WTC11 (cell line): ENCODE measurements around the gene HFE. TPM values are rescaled to one million over a fixed set of nuclear protein-coding genes. Genes with fewer than 3 reads are reported as not detected.
A peak's percentile ranks its signal among the peaks of the same experiment; 100 is the strongest.

Experiments
- ATAC-seq: fragments of 200-7000 bp; cut with Tn5 transposase; 2 replicates; pipeline ENCODE4 v1.10.0; 2021; ENCODE audit warnings: mild to moderate bottlenecking, moderate library complexity
- CTCF ChIA-PET: fragments of 300-600 bp; sonication (Branson Sonifier 250); formaldehyde crosslinking; loops from one replicate; lab custom pipeline; 2021; ENCODE audit warnings: antibody characterized with exemption; lab: Charles Lee
- POLR2A ChIA-PET: fragments of 350-600 bp; sonication (Branson Sonifier 250); formaldehyde crosslinking; loops from one replicate; lab custom pipeline; 2021; ENCODE audit warnings: antibody characterized with exemption; lab: Charles Lee
- DNase-seq: peaks from one replicate; pipeline ENCODE4 v3.0.0; 2021; ENCODE audit warnings: low spot score
- H3K27ac Mint-ChIP-seq: 2 replicates; pipeline ENCODE4 v1.8.0; 2021; ENCODE audit warnings: mixed read lengths
- H3K27me3 Mint-ChIP-seq: 2 replicates; pipeline ENCODE4 v1.8.0; 2021; ENCODE audit warnings: low read depth, mild to moderate bottlenecking, moderate library complexity, mixed read lengths
- H3K36me3 Mint-ChIP-seq: 2 replicates; pipeline ENCODE4 v1.8.0; 2021; ENCODE audit warnings: mixed read lengths
- H3K4me1 Mint-ChIP-seq: 2 replicates; pipeline ENCODE4 v1.8.0; 2022; ENCODE audit warnings: mixed read lengths
- H3K4me3 Mint-ChIP-seq: 2 replicates; pipeline ENCODE4 v1.8.0; 2021; ENCODE audit warnings: mild to moderate bottlenecking, moderate library complexity, mixed read lengths
- H3K9me3 Mint-ChIP-seq: 2 replicates; pipeline ENCODE4 v1.8.0; 2021; ENCODE audit warnings: mixed read lengths
- ATF1 ChIP-seq: sonication (generic); formaldehyde crosslinking; IDR thresholded peaks from 2 replicates; pipeline ENCODE4 v1.8.1; 2023; ENCODE audit warnings: mild to moderate bottlenecking, moderate library complexity, missing genetic modification reagents
- ELF4 ChIP-seq: sonication (generic); formaldehyde crosslinking; IDR thresholded peaks from 2 replicates; pipeline ENCODE4 v1.8.1; 2022; ENCODE audit warnings: low read depth, mild to moderate bottlenecking, moderate library complexity, missing genetic modification reagents
- HMGA2 ChIP-seq: fragments of 250-450 bp; sonication (Bioruptor Pico); IDR thresholded peaks from 2 replicates; pipeline ENCODE4 v1.4.0; 2021; ENCODE audit warnings: mild to moderate bottlenecking, moderate library complexity
- NR2C2 ChIP-seq: sonication (generic); formaldehyde crosslinking; IDR thresholded peaks from 2 replicates; pipeline ENCODE4 v1.8.0; 2022; ENCODE audit warnings: mild to moderate bottlenecking, missing genetic modification reagents
- NR3C1 ChIP-seq: sonication (generic); formaldehyde crosslinking; conservative IDR thresholded peaks from 2 replicates; pipeline ENCODE4 v1.8.1; 2023; ENCODE audit warnings: low read depth, mild to moderate bottlenecking, missing genetic modification reagents
- TEAD4 ChIP-seq: sonication (generic); formaldehyde crosslinking; IDR thresholded peaks from 2 replicates; pipeline ENCODE4 v1.8.0; 2022; ENCODE audit warnings: mild to moderate bottlenecking, missing genetic modification reagents
- ZNF263 ChIP-seq: sonication (generic); formaldehyde crosslinking; IDR thresholded peaks from 2 replicates; pipeline ENCODE4 v1.8.1; 2022; ENCODE audit warnings: low read depth, mild to moderate bottlenecking, moderate library complexity, missing genetic modification reagents
- total RNA-seq: library from RNA; stranded (reverse); gene quantifications from 3 replicates; pipeline ENCODE4 v1.2.3, GENCODE V29; 2021
- TF ChIP-seq, protein P1 (sequence below): sonication (generic); formaldehyde crosslinking; IDR thresholded peaks from 2 replicates; pipeline ENCODE4 v1.8.0; 2022; ENCODE audit warnings: mild to moderate bottlenecking, missing genetic modification reagents
- TF ChIP-seq, protein P2 (sequence below): sonication (generic); formaldehyde crosslinking; IDR thresholded peaks from 2 replicates; pipeline ENCODE4 v1.8.0; 2023; ENCODE audit warnings: missing genetic modification reagents, mild to moderate bottlenecking, borderline replicate concordance
- TF ChIP-seq, protein P3 (sequence below): fragments of 200-600 bp; IDR thresholded peaks from 2 replicates; pipeline ENCODE4 v1.8.0; 2022; ENCODE audit warnings: antibody characterized with exemption
- TF ChIP-seq, protein P4 (sequence below): sonication (generic); formaldehyde crosslinking; IDR thresholded peaks from 2 replicates; pipeline ENCODE4 v1.8.0; 2022; ENCODE audit warnings: mild to moderate bottlenecking, missing genetic modification reagents
- TF ChIP-seq, protein P5 (sequence below): sonication (generic); formaldehyde crosslinking; IDR thresholded peaks from 2 replicates; pipeline ENCODE4 v1.8.1; 2023; ENCODE audit warnings: mild to moderate bottlenecking, missing genetic modification reagents, moderate library complexity
- TF ChIP-seq, protein P6 (sequence below): fragments of 250-450 bp; sonication (Bioruptor Pico); IDR thresholded peaks from 2 replicates; pipeline ENCODE4 v1.9.0; 2021; ENCODE audit warnings: mild to moderate bottlenecking, borderline replicate concordance
- TF ChIP-seq, protein P7 (sequence below): sonication (generic); formaldehyde crosslinking; IDR thresholded peaks from 2 replicates; pipeline ENCODE4 v1.8.0; 2022; ENCODE audit warnings: mild to moderate bottlenecking, missing genetic modification reagents
- TF ChIP-seq, protein P8 (sequence below): sonication (generic); formaldehyde crosslinking; IDR thresholded peaks from 2 replicates; pipeline ENCODE4 v1.8.1; 2022; ENCODE audit warnings: mild to moderate bottlenecking, moderate library complexity, missing genetic modification reagents

The HFE gene
- total RNA-seq, 1 experiment from 2014 or later, result 1.9 TPM

DNA sequence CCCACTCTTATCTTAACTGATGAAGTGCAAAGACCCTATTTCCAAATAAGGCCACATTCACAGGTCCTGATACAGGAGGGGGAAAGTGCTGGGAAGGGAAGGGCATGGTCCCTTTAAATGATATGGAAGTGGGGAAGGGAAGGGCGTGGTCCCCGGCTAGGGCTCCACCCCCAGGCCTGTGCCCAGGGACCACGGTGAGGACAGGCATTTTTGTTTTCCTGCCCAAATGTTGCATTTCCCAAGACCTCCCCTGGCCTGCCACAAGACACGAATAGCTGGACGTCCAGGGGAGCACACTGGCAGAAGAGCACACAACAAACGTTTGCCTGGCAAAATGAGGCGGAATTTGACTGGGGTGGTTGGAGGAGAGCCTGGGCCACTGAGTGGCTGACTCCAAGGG, 16.1 kb upstream of the HFE start:
- no peaks in the 10 kb centered on the region; the same call in 1 of the 2 replicates for H3K9me3 Mint-ChIP-seq
- ChIA-PET CTCF (no interaction called here), POLR2A (interaction anchor here (1.1 kb wide), 1 partner anchor 32 kb away, joined by 8 read pairs; a partner anchor contains a TSS)
- peak overlapping the region; percentile 47 for H3K4me3 Mint-ChIP-seq
- H3K27ac Mint-ChIP-seq, result no peak overlapping the region
- peaks cover 8% of the 10 kb centered on the region for H3K27me3 Mint-ChIP-seq
- peak; percentile 27 for DNase-seq
- H3K36me3 Mint-ChIP-seq, result no peaks in the 10 kb centered on the region
- peaks cover 27% of the 10 kb centered on the region for H3K4me1 Mint-ChIP-seq
- TF ChIP-seq NR3C1 (CRISPR knock-in tag), result no peak
- no peak for TF ChIP-seq ZNF263
- TF ChIP-seq TEAD4, result no peak
- TF ChIP-seq, protein P1, sequence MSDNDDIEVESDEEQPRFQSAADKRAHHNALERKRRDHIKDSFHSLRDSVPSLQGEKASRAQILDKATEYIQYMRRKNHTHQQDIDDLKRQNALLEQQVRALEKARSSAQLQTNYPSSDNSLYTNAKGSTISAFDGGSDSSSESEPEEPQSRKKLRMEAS (CRISPR knock-in tag), result no peak
- TF ChIP-seq, protein P2, sequence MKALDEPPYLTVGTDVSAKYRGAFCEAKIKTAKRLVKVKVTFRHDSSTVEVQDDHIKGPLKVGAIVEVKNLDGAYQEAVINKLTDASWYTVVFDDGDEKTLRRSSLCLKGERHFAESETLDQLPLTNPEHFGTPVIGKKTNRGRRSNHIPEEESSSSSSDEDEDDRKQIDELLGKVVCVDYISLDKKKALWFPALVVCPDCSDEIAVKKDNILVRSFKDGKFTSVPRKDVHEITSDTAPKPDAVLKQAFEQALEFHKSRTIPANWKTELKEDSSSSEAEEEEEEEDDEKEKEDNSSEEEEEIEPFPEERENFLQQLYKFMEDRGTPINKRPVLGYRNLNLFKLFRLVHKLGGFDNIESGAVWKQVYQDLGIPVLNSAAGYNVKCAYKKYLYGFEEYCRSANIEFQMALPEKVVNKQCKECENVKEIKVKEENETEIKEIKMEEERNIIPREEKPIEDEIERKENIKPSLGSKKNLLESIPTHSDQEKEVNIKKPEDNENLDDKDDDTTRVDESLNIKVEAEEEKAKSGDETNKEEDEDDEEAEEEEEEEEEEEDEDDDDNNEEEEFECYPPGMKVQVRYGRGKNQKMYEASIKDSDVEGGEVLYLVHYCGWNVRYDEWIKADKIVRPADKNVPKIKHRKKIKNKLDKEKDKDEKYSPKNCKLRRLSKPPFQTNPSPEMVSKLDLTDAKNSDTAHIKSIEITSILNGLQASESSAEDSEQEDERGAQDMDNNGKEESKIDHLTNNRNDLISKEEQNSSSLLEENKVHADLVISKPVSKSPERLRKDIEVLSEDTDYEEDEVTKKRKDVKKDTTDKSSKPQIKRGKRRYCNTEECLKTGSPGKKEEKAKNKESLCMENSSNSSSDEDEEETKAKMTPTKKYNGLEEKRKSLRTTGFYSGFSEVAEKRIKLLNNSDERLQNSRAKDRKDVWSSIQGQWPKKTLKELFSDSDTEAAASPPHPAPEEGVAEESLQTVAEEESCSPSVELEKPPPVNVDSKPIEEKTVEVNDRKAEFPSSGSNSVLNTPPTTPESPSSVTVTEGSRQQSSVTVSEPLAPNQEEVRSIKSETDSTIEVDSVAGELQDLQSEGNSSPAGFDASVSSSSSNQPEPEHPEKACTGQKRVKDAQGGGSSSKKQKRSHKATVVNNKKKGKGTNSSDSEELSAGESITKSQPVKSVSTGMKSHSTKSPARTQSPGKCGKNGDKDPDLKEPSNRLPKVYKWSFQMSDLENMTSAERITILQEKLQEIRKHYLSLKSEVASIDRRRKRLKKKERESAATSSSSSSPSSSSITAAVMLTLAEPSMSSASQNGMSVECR, result no peak
- TF ChIP-seq HMGA2, result no peak
- TF ChIP-seq, protein P3, sequence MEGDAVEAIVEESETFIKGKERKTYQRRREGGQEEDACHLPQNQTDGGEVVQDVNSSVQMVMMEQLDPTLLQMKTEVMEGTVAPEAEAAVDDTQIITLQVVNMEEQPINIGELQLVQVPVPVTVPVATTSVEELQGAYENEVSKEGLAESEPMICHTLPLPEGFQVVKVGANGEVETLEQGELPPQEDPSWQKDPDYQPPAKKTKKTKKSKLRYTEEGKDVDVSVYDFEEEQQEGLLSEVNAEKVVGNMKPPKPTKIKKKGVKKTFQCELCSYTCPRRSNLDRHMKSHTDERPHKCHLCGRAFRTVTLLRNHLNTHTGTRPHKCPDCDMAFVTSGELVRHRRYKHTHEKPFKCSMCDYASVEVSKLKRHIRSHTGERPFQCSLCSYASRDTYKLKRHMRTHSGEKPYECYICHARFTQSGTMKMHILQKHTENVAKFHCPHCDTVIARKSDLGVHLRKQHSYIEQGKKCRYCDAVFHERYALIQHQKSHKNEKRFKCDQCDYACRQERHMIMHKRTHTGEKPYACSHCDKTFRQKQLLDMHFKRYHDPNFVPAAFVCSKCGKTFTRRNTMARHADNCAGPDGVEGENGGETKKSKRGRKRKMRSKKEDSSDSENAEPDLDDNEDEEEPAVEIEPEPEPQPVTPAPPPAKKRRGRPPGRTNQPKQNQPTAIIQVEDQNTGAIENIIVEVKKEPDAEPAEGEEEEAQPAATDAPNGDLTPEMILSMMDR, result no peak
- TF ChIP-seq, protein P4, sequence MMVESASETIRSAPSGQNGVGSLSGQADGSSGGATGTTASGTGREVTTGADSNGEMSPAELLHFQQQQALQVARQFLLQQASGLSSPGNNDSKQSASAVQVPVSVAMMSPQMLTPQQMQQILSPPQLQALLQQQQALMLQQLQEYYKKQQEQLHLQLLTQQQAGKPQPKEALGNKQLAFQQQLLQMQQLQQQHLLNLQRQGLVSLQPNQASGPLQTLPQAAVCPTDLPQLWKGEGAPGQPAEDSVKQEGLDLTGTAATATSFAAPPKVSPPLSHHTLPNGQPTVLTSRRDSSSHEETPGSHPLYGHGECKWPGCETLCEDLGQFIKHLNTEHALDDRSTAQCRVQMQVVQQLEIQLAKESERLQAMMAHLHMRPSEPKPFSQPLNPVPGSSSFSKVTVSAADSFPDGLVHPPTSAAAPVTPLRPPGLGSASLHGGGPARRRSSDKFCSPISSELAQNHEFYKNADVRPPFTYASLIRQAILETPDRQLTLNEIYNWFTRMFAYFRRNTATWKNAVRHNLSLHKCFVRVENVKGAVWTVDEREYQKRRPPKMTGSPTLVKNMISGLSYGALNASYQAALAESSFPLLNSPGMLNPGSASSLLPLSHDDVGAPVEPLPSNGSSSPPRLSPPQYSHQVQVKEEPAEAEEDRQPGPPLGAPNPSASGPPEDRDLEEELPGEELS (CRISPR knock-in tag), result no peak
- TF ChIP-seq, protein P5, sequence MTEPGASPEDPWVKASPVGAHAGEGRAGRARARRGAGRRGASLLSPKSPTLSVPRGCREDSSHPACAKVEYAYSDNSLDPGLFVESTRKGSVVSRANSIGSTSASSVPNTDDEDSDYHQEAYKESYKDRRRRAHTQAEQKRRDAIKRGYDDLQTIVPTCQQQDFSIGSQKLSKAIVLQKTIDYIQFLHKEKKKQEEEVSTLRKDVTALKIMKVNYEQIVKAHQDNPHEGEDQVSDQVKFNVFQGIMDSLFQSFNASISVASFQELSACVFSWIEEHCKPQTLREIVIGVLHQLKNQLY (CRISPR knock-in tag), result no peak
- TF ChIP-seq, protein P6, sequence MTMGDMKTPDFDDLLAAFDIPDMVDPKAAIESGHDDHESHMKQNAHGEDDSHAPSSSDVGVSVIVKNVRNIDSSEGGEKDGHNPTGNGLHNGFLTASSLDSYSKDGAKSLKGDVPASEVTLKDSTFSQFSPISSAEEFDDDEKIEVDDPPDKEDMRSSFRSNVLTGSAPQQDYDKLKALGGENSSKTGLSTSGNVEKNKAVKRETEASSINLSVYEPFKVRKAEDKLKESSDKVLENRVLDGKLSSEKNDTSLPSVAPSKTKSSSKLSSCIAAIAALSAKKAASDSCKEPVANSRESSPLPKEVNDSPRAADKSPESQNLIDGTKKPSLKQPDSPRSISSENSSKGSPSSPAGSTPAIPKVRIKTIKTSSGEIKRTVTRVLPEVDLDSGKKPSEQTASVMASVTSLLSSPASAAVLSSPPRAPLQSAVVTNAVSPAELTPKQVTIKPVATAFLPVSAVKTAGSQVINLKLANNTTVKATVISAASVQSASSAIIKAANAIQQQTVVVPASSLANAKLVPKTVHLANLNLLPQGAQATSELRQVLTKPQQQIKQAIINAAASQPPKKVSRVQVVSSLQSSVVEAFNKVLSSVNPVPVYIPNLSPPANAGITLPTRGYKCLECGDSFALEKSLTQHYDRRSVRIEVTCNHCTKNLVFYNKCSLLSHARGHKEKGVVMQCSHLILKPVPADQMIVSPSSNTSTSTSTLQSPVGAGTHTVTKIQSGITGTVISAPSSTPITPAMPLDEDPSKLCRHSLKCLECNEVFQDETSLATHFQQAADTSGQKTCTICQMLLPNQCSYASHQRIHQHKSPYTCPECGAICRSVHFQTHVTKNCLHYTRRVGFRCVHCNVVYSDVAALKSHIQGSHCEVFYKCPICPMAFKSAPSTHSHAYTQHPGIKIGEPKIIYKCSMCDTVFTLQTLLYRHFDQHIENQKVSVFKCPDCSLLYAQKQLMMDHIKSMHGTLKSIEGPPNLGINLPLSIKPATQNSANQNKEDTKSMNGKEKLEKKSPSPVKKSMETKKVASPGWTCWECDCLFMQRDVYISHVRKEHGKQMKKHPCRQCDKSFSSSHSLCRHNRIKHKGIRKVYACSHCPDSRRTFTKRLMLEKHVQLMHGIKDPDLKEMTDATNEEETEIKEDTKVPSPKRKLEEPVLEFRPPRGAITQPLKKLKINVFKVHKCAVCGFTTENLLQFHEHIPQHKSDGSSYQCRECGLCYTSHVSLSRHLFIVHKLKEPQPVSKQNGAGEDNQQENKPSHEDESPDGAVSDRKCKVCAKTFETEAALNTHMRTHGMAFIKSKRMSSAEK (CRISPR knock-in tag), result no peak
- TF ChIP-seq, protein P7, sequence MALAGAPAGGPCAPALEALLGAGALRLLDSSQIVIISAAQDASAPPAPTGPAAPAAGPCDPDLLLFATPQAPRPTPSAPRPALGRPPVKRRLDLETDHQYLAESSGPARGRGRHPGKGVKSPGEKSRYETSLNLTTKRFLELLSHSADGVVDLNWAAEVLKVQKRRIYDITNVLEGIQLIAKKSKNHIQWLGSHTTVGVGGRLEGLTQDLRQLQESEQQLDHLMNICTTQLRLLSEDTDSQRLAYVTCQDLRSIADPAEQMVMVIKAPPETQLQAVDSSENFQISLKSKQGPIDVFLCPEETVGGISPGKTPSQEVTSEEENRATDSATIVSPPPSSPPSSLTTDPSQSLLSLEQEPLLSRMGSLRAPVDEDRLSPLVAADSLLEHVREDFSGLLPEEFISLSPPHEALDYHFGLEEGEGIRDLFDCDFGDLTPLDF (CRISPR knock-in tag), result no peak
- no peak for TF ChIP-seq ATF1 (CRISPR knock-in tag)
- TF ChIP-seq, protein P8, sequence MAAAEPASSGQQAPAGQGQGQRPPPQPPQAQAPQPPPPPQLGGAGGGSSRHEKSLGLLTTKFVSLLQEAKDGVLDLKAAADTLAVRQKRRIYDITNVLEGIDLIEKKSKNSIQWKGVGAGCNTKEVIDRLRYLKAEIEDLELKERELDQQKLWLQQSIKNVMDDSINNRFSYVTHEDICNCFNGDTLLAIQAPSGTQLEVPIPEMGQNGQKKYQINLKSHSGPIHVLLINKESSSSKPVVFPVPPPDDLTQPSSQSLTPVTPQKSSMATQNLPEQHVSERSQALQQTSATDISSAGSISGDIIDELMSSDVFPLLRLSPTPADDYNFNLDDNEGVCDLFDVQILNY (CRISPR knock-in tag), result no peak
- TF ChIP-seq NR2C2 (CRISPR knock-in tag), result no peak
- TF ChIP-seq ELF4 (CRISPR knock-in tag), result no peak
- peak; percentile 79 for ATAC-seq
